Neural progenitor cell (in vitro differentiated cells): ENCODE measurements around the gene OSTM1.

Source experiments
- CTCF ChIP-seq: fragments of 200-600 bp; sonication (generic); IDR thresholded peaks from 2 replicates; pipeline ENCODE4 v1.5.1; 2017; ENCODE audit warnings: antibody characterized with exemption, mild to moderate bottlenecking
- EZH2 ChIP-seq: fragments of 200-600 bp; sonication (generic); IDR thresholded peaks from 2 replicates; pipeline ENCODE4 v1.6.1; 2017; ENCODE audit warnings: antibody characterized with exemption, mild to moderate bottlenecking, moderate library complexity

- TF ChIP-seq EZH2 (no peak), CTCF (no peak)
Measured at GRCh38 chr6:108083349-108083748, 8.8 kb upstream of the OSTM1 start.
